Activated CD4-positive, alpha-beta T cell treated with anti-CD3 and anti-CD28 coated beads for 24 hours (primary cell): Measurements from ENCODE around the gene PRKG1.
"Not testable (repeated sequence)": the region's sequence is repeated elsewhere in the genome, so short reads cannot be mapped to it uniquely, and the experiment has no call there.

Experiments
- DNase-seq, 2 donors: peaks; one replicate each; pipeline ENCODE4 v3.0.0-alpha.2; 2020; ENCODE audit warnings: low read depth in 2 of 2

Gene PRKG1

GRCh38 chr10:51117053-51117660 lies 42.9 kb downstream of the PRKG1 start:
- no peak for DNase-seq

- no peak for DNase-seq
Observed at GRCh38 chr10:51117794-51118193, 43.5 kb downstream of the PRKG1 start.

- DNase-seq = no peak
Observed at GRCh38 chr10:51119441-51119840, 45.2 kb downstream of the PRKG1 start.

- DNase-seq = no peak
Observed at GRCh38 chr10:51121861-51122260, 47.6 kb downstream of the PRKG1 start.

- DNase-seq = no peak
Observed at GRCh38 chr10:51124852-51125251, 50.6 kb downstream of the PRKG1 start.

GRCh38 chr10:51125518-51125917 lies 51.2 kb downstream of the PRKG1 start:
- DNase-seq = no peak

- DNase-seq = no peak
Observed at GRCh38 chr10:51129946-51130544, 55.8 kb downstream of the PRKG1 start.

- no peak for DNase-seq
Observed at GRCh38 chr10:51137756-51138529, 63.7 kb downstream of the PRKG1 start.

- DNase-seq = no peak
Observed at GRCh38 chr10:51139176-51139575, 64.9 kb downstream of the PRKG1 start.

- no peak for DNase-seq
Observed at GRCh38 chr10:51141010-51141409, 66.7 kb downstream of the PRKG1 start.

- DNase-seq = no peak
Observed at GRCh38 chr10:51144161-51144781, 70.0 kb downstream of the PRKG1 start.

- DNase-seq = no peak
Observed at GRCh38 chr10:51145375-51145774, 71.1 kb downstream of the PRKG1 start.

- no peak for DNase-seq
Observed at GRCh38 chr10:51147644-51148399, 73.5 kb downstream of the PRKG1 start.

GRCh38 chr10:51156926-51157325 lies 82.6 kb downstream of the PRKG1 start:
- no peak for DNase-seq

- no peak for DNase-seq
Observed at GRCh38 chr10:51158832-51159231, 84.5 kb downstream of the PRKG1 start.

GRCh38 chr10:51159841-51160240 lies 85.6 kb downstream of the PRKG1 start:
- DNase-seq = no peak

- no peak for DNase-seq
Observed at GRCh38 chr10:51162002-51162401, 87.7 kb downstream of the PRKG1 start.

GRCh38 chr10:51163380-51164049 lies 89.2 kb downstream of the PRKG1 start:
- DNase-seq = not testable (repeated sequence)

- DNase-seq = no peak
Observed at GRCh38 chr10:51168086-51168815, 94.0 kb downstream of the PRKG1 start.

- DNase-seq = no peak
Observed at GRCh38 chr10:51169111-51169510, 94.8 kb downstream of the PRKG1 start.
